ENCODE measurements around the gene RAVER1.
"Not testable (repeated sequence)": the region's sequence is repeated elsewhere in the genome, so short reads cannot be mapped to it uniquely, and the experiment has no call there.

The RAVER1 gene, protein sequence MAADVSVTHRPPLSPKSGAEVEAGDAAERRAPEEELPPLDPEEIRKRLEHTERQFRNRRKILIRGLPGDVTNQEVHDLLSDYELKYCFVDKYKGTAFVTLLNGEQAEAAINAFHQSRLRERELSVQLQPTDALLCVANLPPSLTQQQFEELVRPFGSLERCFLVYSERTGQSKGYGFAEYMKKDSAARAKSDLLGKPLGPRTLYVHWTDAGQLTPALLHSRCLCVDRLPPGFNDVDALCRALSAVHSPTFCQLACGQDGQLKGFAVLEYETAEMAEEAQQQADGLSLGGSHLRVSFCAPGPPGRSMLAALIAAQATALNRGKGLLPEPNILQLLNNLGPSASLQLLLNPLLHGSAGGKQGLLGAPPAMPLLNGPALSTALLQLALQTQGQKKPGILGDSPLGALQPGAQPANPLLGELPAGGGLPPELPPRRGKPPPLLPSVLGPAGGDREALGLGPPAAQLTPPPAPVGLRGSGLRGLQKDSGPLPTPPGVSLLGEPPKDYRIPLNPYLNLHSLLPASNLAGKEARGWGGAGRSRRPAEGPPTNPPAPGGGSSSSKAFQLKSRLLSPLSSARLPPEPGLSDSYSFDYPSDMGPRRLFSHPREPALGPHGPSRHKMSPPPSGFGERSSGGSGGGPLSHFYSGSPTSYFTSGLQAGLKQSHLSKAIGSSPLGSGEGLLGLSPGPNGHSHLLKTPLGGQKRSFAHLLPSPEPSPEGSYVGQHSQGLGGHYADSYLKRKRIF

DNA sequence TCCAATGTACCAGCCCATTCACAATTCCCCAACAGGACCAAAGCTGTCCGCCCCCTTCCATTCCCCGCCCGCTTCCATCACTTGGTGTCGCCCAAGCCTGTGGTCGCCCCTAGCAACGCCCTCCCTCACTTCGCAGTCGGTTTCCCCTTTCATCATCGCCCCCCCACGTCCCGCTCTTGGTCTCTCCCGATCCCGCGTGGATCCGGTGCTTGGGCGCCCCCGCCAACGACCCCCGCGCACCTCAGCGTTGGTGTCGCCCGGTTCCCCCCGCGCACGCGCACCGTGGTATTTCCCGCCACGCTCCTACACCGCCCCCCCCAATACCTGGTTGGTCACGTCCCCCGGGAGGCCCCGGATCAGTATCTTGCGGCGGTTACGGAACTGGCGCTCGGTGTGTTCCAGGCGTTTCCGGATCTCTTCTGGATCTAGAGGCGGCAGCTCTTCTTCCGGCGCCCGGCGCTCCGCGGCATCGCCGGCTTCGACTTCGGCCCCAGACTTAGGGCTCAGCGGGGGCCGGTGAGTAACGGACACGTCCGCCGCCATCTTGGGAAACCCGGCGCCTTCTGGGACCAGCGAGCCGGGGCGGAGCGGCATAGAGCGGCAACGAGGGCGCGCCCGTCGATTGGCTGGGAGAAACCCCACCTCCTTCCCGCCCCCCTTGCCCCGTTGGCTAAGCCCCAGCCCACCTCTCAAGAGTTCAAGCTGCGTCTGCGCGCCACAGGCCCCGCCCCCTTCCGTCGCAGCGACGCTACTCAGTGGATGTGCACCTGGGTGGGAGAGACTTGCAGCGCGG is at the start of gene RAVER1:
Gene RAVER1, minus strand, starts transcription at position 565 of the 793 bp plus-strand sequence. Its CDS starts 22 bp downstream, at position 543.
- peak; percentile 95 for DNase-seq (ENCODE audit: low read depth, low spot score)

DNA sequence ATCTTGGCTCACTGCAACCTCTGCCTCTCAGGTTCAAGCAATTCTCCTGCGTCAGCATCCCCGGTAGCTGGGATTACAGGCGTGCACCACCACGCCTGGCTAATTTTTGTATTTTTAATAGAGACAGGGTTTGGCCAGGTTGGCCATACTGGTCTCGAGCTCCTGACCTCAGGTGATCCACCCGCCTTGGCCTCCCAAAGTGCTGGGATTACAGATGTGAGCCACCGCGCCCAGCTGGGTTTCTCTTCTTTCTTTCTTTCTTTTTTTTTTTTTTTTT is 49.8 kb upstream of the RAVER1 start:
- DNase-seq (ENCODE audit: low read depth, low spot score) = not testable (repeated sequence)

DNA sequence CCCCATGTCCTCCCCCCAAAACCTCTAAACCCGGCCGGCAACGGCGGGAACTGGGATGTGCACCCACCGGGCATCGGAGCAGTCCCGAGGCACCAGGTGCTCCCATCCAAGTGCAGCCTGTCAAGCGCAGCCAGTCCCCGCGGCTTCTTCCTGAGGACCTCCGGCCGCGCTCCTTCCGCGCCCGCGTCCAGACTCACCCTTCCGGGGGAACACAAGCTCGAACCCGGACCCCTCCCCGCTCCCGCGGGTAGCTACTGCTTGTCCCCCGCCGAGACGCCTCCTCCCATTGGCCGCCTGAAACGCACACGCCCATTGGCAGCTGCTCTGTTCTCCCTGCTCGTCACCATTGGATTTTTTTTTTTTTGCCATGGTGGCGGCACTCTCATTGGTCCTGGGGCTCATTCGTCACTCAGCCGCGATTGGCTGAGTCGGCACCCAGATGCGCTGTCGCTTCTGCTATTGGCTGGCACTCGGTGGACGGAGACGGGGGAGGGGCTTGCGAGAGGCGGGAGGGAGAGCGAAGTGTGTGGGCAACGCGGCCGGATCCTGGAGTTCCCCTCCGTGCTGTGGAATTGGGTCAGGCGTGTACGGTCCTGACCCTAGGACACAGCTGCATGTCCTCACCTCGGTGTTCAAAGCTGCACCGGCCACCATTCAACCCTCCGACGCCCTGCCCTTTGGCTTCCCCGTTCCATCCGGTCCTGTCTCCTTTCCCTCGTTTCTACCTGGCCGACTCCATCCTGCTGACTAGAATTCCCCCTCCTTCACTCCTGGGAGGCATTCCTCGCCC is 47.2 kb upstream of the RAVER1 start, which contains the start of gene TYK2:
Gene TYK2, minus strand, starts transcription at position 260 of the 790 bp plus-strand sequence. CDS start 2,166 bp downstream, outside the sequence.
- DNase-seq (ENCODE audit: low read depth, low spot score) = peak; percentile 95

DNA sequence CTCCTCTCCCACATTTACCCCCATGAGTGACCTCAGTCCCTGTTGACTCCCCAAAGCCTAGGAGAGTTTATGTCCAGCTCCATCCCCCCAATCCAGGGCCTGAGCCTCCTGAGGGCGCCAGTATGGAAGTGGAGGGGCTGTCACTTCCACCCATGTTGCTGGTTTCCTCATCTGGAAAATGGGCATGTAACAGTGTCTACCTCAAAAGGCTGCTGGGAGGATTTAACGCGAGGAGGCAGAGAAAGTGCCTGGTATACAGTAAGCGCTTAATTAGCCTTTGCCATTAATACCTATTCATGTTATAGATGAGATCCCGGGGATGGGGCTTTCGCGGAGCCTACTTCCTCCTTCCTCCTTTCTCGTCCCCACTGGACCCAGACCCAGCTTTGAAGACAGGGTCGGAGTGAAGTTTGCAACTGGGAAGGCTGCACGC is 46.6 kb upstream of the RAVER1 start:
- DNase-seq (ENCODE audit: low read depth, low spot score) = no peak

DNA sequence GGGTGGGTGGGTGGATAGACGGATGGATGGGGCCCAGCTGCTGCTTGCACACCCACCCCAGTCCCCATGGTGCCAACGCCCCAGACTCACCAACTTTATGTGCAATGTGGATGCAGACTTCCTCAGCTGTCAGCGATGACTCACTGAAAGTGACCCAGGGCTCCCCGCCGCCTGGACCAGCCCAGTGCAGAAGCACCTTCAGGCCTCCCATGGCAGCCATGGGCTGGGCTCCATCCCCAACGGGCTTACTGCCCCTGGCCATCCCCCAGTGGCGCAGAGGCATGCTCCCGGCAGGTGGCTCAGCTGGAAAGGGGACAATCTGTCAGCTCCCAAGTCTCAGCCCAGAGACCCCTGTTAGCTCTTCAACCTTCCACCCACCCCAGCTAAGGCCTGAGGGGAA is 44.8 kb upstream of the RAVER1 start:
- DNase-seq (ENCODE audit: low read depth, low spot score) = no peak

DNA sequence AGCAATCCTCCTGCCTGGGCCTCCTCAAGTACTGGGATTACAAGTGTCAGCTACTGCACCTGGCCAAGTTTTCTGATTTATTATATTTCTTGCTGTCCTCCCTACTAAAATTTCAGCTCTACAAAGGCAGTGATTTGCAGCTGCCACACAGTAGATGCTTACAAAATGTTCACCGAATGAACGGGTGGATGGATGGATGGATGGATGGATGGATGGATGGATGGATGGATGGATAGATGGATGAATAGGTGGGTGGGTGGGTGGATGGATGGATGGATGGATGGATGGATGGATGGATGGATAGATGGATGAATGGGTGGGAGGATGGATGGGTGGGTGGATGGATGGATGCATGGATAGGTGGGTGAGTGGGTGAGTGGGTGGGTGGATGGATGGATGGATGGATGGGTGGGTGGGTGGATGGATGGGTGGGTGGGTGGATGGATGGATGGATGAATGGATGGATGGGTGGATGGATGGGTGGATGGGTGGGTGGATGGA is 43.9 kb upstream of the RAVER1 start:
- DNase-seq (ENCODE audit: low read depth, low spot score) = not testable (repeated sequence)

DNA sequence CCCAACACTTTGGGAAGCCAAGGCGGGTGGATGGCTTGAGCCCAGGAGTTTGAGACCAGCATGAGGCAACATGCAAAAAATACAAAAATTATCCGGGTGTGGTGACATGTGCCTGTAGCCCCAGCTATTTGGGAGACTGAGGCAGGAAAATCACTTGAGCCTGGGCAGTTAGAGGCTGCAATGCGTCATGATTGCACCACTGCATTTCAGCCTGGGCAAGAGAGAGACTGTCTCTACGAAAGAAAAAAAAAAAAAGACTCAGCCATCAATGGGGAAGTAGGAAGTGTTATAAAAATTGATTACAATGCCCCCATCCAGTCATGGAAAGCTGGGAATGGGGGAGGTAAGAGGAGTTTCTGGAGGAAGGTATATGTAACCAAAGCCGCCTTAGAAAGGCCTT is 41.6 kb upstream of the RAVER1 start:
- no peak for DNase-seq (ENCODE audit: low read depth, low spot score)

DNA sequence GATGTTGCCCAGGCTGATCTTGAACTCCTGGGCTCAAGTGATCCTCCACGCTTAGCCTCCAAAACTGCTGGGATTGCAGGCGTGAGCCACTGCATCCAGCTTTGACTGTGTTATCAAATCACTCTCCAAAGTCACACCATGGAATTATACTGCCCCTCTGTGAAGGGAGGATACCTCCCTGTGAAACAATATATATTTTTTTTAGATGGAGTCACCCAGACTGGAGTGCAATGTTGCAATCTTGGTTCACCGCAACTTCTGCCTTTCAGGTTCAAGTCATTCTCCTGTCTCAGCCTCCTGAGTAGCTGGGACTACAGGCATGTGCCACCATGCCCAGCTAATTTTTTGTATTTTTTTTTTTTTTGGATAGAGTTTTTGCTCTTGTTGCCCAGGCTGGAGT is 39.4 kb upstream of the RAVER1 start:
- DNase-seq (ENCODE audit: low read depth, low spot score) = no peak

DNA sequence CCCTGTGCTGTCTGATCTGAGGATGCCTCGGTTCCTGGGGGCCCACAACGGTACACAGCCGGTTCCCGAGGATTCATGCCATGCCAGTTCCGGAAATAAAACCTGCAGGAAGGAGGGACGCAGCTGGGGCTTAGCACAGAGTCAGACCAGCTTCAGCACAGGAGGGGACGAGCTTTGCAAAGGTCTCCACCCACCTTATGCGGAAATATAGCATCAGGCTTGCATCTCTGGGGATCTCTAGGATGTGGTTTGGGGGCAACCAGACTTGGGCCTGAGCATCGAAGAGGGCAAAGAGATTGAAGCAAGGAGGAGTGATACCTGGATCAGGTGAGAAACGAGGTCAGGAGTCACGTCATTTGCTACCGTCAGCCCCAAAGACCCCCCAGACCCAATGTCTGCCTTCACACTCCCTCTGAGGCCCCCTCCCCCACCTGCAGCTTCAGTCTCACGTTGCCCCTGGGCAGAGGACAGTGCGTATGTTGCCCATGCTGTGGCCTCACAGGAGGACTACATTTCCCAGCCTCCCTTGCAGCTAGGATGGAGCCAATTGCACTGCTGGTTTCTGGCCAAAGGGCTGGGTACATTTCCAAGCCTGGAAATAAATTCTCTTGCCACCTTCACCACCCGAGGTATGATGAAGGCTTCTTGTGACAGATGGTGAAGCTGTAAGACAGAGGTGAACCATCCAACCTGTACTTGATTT is 34.9 kb upstream of the RAVER1 start:
- DNase-seq (ENCODE audit: low read depth, low spot score) = no peak

DNA sequence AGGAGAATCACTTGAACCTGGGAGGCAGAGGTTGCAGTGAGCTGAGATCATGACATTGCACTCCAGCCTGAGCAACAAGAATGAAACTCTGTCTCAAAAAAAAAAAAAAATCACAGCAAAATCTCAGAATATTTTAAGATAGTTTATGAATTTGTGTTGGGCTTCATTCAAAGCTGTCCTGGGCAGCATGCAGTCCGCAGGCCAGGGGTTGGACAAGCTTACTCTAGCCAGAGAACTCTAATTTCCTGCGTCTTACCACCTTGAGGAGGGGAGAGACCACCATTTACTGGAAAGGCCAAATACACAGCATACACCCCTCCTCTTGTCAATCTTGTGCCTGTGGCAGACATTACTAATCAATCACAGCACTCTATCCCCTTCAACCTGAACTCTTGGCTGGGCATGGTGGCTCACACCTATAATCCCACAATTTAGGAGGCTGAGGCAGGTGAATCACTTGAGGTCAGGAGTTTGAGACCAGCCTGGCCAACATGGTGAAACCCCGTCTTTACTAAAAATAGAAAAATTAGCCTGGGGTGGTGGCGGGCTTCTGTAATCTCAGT is 33.7 kb upstream of the RAVER1 start:
- DNase-seq (ENCODE audit: low read depth, low spot score) = not testable (repeated sequence)

DNA sequence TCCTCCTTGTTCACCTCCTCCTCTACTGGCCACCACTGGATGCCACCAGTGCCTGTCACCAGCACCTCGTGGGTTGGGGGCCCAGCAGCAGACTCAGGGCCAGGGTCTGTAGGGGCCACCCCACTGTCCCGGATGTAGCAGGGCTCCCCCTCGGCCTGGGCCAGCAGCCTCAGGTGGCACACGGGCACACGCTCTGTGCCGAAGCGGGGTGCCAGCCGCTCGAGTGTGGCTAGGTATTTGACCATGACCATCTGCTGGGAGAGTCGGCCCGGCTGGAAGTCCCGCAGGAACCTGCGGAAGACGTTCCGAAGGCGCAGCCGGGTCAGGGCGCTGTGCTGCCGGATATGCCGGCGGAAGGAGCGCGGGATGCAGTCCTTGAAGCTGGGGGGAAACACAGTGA is 32.2 kb upstream of the RAVER1 start:
- no peak for DNase-seq (ENCODE audit: low read depth, low spot score)

DNA sequence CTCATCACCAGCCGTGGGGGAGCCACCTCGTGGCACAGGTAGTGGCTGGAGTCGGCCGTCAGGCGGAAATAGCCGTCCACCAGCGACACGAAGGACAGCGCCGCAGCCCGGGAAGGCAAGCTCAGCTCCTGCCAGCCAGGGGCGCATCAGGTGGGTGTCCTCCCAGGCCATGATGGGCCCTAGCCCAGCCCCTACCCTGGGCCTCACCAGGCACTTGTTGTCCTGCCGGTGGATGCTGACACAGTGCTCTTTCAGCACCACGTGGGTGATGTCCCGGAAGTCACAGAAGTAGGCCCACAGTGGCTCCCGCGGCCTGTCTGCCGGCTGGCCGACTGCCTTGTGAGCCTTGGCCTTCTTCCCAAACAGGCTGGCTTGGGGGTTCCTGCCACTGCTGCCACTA is 31.3 kb upstream of the RAVER1 start:
- no peak for DNase-seq (ENCODE audit: low read depth, low spot score)

DNA sequence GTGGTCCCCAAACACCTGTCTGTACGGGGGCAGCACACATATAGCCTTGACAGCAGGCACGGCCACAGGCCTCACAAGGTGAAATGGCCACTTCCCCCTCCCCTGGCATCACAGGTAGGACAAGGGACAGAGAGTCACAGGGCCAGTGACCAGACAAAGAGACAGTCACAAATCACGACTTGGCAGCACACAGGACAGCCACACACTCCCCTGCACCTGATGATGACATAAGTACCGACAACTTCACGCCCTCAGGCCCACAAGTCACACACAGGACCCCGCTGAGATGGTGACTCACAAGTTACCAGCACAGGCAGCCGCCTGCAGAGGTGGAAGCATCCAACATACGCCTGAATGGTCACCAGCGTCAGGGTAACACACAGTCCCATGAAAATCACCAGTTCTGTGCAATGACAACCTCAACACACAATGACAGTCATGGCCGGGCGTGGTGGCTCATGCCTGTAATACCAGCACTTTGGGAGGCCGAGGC is 30.5 kb upstream of the RAVER1 start:
- no peak for DNase-seq (ENCODE audit: low read depth, low spot score)

DNA sequence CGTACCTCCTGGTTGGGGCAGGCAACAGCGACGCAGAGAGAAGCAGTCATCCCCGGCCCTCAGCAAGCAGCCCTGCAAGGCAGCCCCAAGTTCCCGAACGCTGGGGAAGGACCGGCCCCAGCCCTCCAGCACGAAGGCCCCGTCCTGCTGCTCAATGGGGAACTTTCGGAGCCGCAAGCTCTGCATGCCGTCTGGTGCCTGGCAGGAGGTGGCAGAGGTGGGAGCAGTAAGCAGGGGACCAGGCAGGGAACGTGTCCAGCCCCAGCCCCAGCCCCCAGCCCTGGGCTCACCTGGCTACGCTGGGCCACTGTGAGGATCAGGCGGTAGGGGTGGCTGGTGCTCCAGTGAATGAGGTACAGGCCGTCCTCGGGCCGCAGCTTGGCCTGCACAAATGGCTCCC is 28.9 kb upstream of the RAVER1 start:
- DNase-seq (ENCODE audit: low read depth, low spot score) = no peak

DNA sequence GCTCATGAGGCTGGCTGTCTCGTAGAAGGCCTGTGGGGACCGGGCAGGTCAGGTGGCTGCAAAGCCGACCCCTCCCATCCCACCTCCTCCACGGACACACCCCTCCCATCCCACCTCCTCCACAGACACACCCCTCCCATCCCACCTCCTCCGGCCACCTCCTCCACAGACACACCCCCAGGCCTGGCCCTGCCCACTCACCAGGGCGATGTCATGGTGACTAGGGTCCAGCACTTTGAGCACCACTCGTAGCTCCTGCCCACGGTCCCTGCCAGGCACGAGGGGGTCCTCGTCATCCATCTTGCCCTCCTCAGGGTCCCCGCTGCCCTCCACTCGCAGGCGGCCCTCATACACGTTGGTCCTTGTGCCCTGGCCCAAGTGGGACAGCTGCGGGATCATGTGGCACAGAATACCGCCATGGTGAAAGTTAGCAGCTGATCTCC is 28.3 kb upstream of the RAVER1 start:
- DNase-seq (ENCODE audit: low read depth, low spot score) = no peak

DNA sequence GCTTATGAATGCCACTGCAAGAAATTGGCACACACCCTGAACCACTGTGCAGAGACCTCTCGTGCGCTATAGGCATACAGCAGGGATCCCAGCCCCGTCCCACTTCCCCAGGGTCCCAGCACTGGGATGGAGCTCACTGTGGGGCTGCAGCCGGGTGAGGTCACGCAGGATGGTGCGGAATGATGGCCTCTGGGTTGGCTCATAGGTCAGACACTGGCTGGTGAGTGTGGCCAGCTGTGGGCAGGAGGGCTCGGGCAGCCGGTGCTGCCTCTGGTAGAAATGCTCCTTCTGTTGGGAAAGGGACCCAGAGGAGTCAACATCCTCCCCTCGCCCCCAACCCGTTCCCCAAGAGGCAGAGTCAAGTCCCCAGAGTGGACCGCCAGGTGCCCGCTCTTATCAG is 23.1 kb upstream of the RAVER1 start:
- no peak for DNase-seq (ENCODE audit: low read depth, low spot score)

DNA sequence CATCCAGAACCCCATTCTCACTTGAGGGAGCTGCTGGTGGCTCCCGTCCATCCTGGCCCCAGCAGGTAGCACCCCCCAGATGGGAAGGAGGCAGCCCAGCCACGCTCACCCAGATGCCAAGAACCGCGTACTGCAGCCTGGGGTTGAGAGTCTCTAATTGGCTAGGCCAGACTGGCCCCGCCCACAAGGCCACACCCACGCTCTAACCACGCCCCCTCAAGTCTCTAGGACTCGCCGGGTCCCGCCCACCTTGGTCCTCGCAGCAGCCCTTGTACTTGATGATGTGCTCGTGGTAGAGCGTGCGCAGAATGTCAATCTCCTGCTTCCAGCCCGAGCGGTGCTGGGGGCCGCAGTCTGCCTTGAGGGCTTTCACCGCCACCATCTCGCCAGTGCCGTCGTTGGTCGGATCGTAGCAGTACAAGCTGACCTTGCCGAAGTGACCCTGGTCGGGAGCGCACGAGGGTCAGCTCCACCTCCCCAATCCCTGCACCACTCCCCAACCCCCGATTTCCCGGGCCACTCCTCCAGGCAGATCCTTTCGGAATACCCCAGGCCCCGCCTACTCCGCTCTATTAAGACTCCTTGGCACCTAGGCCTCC is 20.6 kb upstream of the RAVER1 start:
- DNase-seq (ENCODE audit: low read depth, low spot score) = no peak

DNA sequence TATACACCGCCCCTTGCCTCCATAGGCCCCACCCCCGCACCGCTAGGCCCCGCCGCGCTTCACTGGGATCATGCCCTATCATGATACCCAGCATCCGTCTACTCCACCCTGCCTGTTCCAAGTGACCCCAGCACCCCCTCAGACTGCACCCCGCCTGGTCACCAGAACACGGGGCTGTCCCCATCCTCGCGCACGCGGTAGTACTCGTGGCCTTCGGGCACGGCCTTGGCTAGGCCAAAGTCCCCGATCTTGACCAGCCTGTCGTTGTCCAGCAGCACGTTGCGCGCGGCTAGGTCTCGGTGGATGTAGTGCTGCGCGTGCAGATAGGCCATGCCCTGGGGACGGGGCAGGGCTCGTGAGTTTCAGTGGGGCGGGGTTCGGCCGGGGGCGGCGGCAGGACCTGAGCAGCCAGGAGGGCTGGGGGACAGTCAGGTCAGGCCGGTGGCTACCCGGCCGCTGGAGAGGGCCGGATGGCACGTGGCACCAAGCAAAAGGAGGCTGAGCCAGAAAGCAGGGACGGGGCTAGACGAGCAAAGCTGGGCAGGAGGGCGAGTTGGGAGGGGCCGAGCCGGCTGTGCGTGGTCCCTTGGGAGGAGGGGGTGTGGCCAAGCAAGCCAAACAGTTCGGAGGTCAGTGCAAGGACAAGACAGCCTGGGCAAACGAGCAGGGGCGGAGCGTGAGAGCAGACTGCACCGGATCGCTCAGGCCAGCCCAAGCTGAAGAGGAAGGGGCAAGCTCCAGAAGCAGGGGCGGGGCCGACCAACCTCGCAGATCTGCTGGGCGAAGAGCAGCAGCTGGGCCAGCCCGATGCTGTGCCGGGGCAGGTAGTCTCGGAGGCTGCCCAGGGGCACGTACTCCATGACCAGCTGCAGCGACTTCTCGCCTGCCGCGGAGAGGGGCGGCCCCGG is 19.7 kb upstream of the RAVER1 start:
- no peak for DNase-seq (ENCODE audit: low read depth, low spot score)

DNA sequence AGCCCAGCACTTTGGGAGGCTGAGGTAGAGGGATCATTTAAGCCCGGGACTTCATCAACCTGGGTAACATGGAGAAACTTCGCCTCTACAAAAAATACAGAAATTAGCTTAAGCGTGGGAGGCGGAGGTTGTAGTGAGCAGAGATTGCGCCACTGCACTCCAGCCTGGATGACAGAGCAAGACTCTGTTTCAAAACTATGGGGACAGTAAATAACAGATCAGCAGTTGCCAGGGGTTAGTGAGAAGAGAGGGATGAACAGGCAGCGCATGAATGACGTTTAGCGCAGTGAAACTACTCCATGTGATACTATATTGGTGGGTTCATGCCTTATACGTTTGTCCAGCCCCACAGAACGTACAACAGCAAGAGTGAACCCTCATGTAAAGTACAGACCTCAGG is 13.2 kb upstream of the RAVER1 start:
- no peak for DNase-seq (ENCODE audit: low read depth, low spot score)

Measured in smooth muscle cell of the brain vasculature (primary cell).